ENCODE measurements around the gene VMP1.

The VMP1 gene

GRCh38 chr17:59874376-59874775 is 166.9 kb downstream of the VMP1 start:
- DNase-seq, result no peak

- no peak for DNase-seq
Measured at GRCh38 chr17:59876107-59876506, 168.7 kb downstream of the VMP1 start.

GRCh38 chr17:59877965-59878364 is 170.5 kb downstream of the VMP1 start:
- DNase-seq, result no peak

GRCh38 chr17:59878624-59879023 is 171.2 kb downstream of the VMP1 start:
- DNase-seq, result no peak

- no peak for DNase-seq
Measured at GRCh38 chr17:59884861-59885260, 177.4 kb downstream of the VMP1 start.

GRCh38 chr17:59888145-59888750 is 180.8 kb downstream of the VMP1 start:
- DNase-seq, result no peak

GRCh38 chr17:59890720-59891119 is 183.3 kb downstream of the VMP1 start:
- DNase-seq, result no peak
